ENCODE measurements around the gene AMBN. TPM values are rescaled to one million over a fixed set of nuclear protein-coding genes. Genes with fewer than 3 reads are reported as not detected.

The AMBN gene, protein sequence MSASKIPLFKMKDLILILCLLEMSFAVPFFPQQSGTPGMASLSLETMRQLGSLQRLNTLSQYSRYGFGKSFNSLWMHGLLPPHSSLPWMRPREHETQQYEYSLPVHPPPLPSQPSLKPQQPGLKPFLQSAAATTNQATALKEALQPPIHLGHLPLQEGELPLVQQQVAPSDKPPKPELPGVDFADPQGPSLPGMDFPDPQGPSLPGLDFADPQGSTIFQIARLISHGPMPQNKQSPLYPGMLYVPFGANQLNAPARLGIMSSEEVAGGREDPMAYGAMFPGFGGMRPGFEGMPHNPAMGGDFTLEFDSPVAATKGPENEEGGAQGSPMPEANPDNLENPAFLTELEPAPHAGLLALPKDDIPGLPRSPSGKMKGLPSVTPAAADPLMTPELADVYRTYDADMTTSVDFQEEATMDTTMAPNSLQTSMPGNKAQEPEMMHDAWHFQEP
- polyA plus RNA-seq (2012; ENCODE audit: low read depth, missing spikeins) = not detected

- DNase-seq (ENCODE audit: insufficient read length, low spot score) (no peak), FAIRE-seq (no peak)
- TF ChIP-seq PAX5 (IDR thresholded peaks at IDR 0.05; ENCODE audit: insufficient read depth, low read length, severe bottlenecking) (no peak), POU2F2 (IDR thresholded peaks at IDR 0.05; ENCODE audit: low read depth, low read length) (no peak), POLR2A (IDR thresholded peaks at IDR 0.05; ENCODE audit: low read depth, low read length) (no peak), TAF1 (IDR thresholded peaks at IDR 0.05; ENCODE audit: low read depth, low read length) (no peak), POLR2AphosphoS5 (IDR thresholded peaks at IDR 0.05; ENCODE audit: low read depth, low read length) (no peak), SPI1 (IDR thresholded peaks at IDR 0.05; ENCODE audit: low read depth, low read length) (no peak)
Measured at GRCh38 chr4:70591955-70592582, at the start of gene AMBN. TSS of gene AMBN (plus strand) at chr4:70592256. CDS start at chr4:70592359, 103 bp downstream.

DNA sequence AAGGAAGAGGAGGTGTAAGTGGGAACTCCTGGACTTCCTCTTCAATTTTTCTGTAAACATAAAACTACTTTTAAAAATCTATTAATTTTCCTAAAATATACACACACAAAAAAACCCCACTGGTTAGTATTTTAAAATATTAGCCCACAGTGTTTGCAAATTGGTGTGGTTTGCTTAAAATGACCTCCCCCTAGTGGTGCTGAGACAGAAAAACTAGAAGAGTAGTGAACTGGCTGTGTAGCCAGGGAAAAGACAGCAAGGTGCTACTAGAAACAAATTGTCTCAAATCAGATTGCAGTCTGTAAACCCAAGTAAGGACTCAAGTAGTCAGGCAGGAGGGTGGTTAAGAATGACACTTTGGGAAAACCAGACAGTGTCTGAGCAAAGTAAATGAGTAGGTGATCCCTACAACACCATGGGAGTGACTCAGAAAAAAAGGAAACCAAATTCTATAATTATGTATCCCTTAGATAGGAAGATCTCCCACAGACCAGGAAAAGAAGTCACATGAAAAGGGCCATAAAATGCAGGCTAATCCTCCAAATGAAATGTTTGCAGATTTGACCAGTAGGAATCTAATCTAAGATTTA is 47.7 kb upstream of the AMBN start:
- DNase-seq (ENCODE audit: insufficient read length, low spot score) = no peak
- TF ChIP-seq PAX5 (IDR thresholded peaks at IDR 0.05; ENCODE audit: insufficient read depth, low read length, severe bottlenecking) (no peak), POU2F2 (IDR thresholded peaks at IDR 0.05; ENCODE audit: low read depth, low read length) (no peak), POLR2AphosphoS5 (IDR thresholded peaks at IDR 0.05; ENCODE audit: low read depth, low read length) (no peak), SPI1 (IDR thresholded peaks at IDR 0.05; ENCODE audit: low read depth, low read length) (no peak)
- FAIRE-seq = no peak

- FAIRE-seq (no peak), DNase-seq (ENCODE audit: insufficient read length, low spot score) (no peak)
- TF ChIP-seq SPI1 (IDR thresholded peaks at IDR 0.05; ENCODE audit: low read depth, low read length) (no peak), POLR2A (IDR thresholded peaks at IDR 0.05; ENCODE audit: low read depth, low read length) (no peak)
Measured at GRCh38 chr4:70556856-70557255, 35.2 kb upstream of the AMBN start.

DNA sequence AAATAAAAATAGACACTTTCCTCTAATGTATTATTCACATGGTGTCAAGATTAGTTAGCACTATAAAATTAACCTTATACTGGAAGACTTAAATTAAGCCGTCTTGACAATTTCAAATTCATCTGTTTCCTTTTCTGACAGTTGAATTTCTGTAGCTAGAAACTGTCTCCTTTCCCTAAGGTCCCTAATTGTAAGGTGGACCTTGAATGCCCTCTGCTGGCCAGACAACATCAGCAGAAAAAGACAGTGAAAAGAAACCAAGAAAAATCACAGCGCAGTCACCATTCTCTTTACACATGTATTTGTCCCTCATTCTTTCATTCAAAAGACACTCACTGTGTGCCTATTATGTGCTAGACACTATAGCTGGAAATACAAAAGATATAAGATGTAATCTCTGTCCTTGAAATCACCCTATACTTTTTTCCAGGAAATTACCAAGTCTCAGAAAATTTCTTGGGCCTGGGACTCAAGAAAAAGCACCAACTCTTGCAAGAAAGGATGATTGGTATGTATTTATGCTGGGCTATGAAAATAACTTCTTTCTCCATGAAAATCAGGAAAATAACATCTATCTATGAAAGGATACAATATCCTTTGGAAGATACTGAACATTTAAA is 32.7 kb upstream of the AMBN start:
- FAIRE-seq = peak; percentile 55
- TF ChIP-seq PAX5 (IDR thresholded peaks at IDR 0.05; ENCODE audit: insufficient read depth, low read length, severe bottlenecking) (no peak), TAF1 (IDR thresholded peaks at IDR 0.05; ENCODE audit: low read depth, low read length) (no peak), SPI1 (IDR thresholded peaks at IDR 0.05; ENCODE audit: low read depth, low read length) (no peak), POLR2A (IDR thresholded peaks at IDR 0.05; ENCODE audit: low read depth, low read length) (no peak), POU2F2 (IDR thresholded peaks at IDR 0.05; ENCODE audit: low read depth, low read length) (no peak), POLR2AphosphoS5 (IDR thresholded peaks at IDR 0.05; ENCODE audit: low read depth, low read length) (no peak)

DNA sequence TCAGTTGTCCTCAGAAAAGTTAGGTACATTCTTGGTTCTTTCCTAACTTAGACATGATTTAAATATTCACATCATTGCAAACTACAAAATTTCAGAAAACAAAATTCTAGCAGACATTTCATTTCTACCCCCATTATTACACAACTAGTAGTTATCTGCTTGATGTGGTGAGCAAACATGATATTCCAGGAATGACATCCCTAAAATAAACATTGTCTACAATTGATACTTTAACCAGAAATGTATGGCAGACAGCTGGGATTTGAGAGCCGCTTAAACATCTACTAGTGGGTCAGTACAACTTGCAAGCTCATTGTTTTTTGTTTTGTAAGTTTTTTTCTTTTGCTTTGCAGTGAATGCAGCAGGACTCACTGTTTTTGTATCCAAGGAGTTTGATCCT is 32.1 kb upstream of the AMBN start:
- TF ChIP-seq SPI1 (IDR thresholded peaks at IDR 0.05; ENCODE audit: low read depth, low read length) = no peak
- no peak for TF ChIP-seq POU2F2 (IDR thresholded peaks at IDR 0.05; ENCODE audit: low read depth, low read length)
- TF ChIP-seq POLR2A (IDR thresholded peaks at IDR 0.05; ENCODE audit: low read depth, low read length) = no peak
- no peak for FAIRE-seq
- DNase-seq (ENCODE audit: insufficient read length, low spot score) = no peak

More for the DNA sequence above, 32.7 kb upstream of the AMBN start:
- DNase-seq (ENCODE audit: insufficient read length, low spot score) = peak; percentile 33

DNA sequence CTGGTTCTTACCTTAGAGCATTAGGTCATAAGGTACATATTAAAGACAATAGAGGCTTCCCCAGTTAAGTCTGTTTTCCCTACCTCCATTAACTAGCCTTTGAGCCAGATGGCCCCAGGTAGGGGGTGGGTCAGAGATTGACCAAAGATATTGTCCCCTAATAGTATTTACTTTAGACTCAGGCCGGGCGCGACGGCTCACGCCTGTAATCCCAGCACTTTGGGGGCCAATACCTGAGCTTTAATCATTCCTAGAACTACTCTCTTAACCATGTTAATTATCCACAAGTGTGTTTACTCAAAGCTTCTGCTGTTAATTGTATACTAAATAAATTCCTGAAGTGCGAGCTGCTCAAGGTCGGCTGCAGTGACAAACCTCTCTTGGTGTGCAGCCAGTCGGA is 28.0 kb upstream of the AMBN start:
- DNase-seq (ENCODE audit: insufficient read length, low spot score) = no peak
- FAIRE-seq = no peak
- TF ChIP-seq TAF1 (IDR thresholded peaks at IDR 0.05; ENCODE audit: low read depth, low read length) (no peak), POLR2A (IDR thresholded peaks at IDR 0.05; ENCODE audit: low read depth, low read length) (no peak), SPI1 (IDR thresholded peaks at IDR 0.05; ENCODE audit: low read depth, low read length) (no peak), POU2F2 (IDR thresholded peaks at IDR 0.05; ENCODE audit: low read depth, low read length) (no peak), POLR2AphosphoS5 (IDR thresholded peaks at IDR 0.05; ENCODE audit: low read depth, low read length) (no peak)

DNA sequence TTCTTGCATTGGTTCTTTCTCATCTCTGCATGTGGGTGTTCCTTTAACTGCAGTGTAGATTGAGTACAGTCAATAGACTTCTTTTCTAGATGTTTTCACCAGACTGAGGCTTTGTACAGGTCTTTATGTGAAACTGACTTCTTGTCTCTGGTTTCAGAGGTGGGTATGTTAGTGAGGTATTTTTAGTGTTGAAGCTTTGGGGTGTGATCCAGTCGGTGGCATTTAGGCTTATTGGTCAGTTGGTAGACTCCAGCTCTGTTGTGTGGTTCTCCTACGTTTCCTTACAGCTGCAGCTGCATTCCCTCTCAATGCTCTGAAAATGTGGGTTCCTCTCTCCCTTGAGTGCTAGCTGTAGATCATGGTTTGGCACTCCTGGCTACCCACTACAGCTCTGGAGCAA is 21.3 kb upstream of the AMBN start:
- TF ChIP-seq POU2F2 (IDR thresholded peaks at IDR 0.05; ENCODE audit: low read depth, low read length) (no peak), SPI1 (IDR thresholded peaks at IDR 0.05; ENCODE audit: low read depth, low read length) (no peak), PAX5 (IDR thresholded peaks at IDR 0.05; ENCODE audit: insufficient read depth, low read length, severe bottlenecking) (no peak), POLR2AphosphoS5 (IDR thresholded peaks at IDR 0.05; ENCODE audit: low read depth, low read length) (no peak), POLR2A (IDR thresholded peaks at IDR 0.05; ENCODE audit: low read depth, low read length) (no peak), TAF1 (IDR thresholded peaks at IDR 0.05; ENCODE audit: low read depth, low read length) (no peak)
- DNase-seq (ENCODE audit: insufficient read length, low spot score) = no peak
- FAIRE-seq = no peak

DNA sequence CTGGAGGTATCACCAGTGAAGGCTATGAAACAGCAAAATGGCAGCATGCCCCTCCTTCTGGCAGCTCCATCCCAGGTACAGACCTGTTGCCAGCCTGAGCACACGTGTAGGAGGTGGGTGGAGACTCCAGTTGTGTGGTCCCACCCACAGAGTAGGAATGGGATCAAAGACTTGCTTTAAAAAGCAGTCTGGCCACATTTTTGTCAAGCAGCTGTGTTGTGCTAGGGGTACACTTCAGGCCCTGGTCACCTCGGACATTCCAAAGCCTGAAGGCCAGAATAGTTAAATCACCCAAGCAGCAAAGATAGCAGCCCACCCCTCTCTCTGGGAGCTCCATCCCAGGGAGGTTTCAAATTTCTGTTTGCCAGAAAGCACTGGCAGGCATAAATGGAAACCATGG is 20.3 kb upstream of the AMBN start:
- no peak for DNase-seq (ENCODE audit: insufficient read length, low spot score)
- TF ChIP-seq POU2F2 (IDR thresholded peaks at IDR 0.05; ENCODE audit: low read depth, low read length) (no peak), SPI1 (IDR thresholded peaks at IDR 0.05; ENCODE audit: low read depth, low read length) (no peak), PAX5 (IDR thresholded peaks at IDR 0.05; ENCODE audit: insufficient read depth, low read length, severe bottlenecking) (no peak), POLR2AphosphoS5 (IDR thresholded peaks at IDR 0.05; ENCODE audit: low read depth, low read length) (no peak), POLR2A (IDR thresholded peaks at IDR 0.05; ENCODE audit: low read depth, low read length) (no peak), TAF1 (IDR thresholded peaks at IDR 0.05; ENCODE audit: low read depth, low read length) (no peak)
- FAIRE-seq = no peak

DNA sequence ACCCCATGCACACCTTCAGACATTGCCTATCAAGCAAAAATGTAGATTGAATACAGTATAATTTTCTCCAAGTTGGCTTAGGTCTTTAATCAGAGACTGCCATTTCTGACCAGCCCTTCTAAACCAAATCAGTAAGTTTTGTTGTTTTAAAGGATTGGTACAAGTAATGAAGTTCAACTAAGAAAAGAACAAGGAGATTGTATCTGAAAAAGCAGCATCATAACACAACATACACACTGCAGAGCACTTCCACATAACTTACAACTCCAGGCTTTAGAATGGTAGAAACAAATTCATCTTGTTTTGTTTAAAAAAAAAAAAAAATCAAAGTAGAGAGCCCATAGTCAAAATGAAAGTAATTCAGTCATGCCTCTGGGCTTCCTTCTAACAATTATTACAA is 16.1 kb upstream of the AMBN start:
- TF ChIP-seq TAF1 (IDR thresholded peaks at IDR 0.05; ENCODE audit: low read depth, low read length) (no peak), PAX5 (IDR thresholded peaks at IDR 0.05; ENCODE audit: insufficient read depth, low read length, severe bottlenecking) (no peak), POLR2AphosphoS5 (IDR thresholded peaks at IDR 0.05; ENCODE audit: low read depth, low read length) (no peak), POLR2A (IDR thresholded peaks at IDR 0.05; ENCODE audit: low read depth, low read length) (no peak), POU2F2 (IDR thresholded peaks at IDR 0.05; ENCODE audit: low read depth, low read length) (no peak), SPI1 (IDR thresholded peaks at IDR 0.05; ENCODE audit: low read depth, low read length) (no peak)
- DNase-seq (ENCODE audit: insufficient read length, low spot score) = no peak
- FAIRE-seq = no peak

Measured in GM12891 (cell line).